Nephron progenitor cell (in vitro differentiated cells): ENCODE results near the gene ALK.

Source experiments
- DNase-seq: peaks from one replicate; pipeline ENCODE4 v3.0.0; 2021
- H3K27ac Mint-ChIP-seq: 2 replicates; pipeline ENCODE4 v1.8.0; 2021; ENCODE audit warnings: mild to moderate bottlenecking, moderate library complexity, mixed read lengths
- H3K27me3 Mint-ChIP-seq: 2 replicates; pipeline ENCODE4 v1.8.0; 2021; ENCODE audit warnings: mild to moderate bottlenecking, low read depth, mixed read lengths; ENCODE audit not compliant: poor library complexity
- H3K36me3 Mint-ChIP-seq: 2 replicates; pipeline ENCODE4 v1.8.0; 2021; ENCODE audit warnings: low read depth, mixed read lengths
- H3K4me1 Mint-ChIP-seq: 2 replicates; pipeline ENCODE4 v1.8.0; 2021; ENCODE audit warnings: mixed read lengths
- H3K4me3 Mint-ChIP-seq: 2 replicates; pipeline ENCODE4 v1.8.0; 2021; ENCODE audit warnings: mild to moderate bottlenecking, moderate library complexity, mixed read lengths
- H3K9me3 Mint-ChIP-seq: 2 replicates; pipeline ENCODE4 v1.8.0; 2021; ENCODE audit warnings: mild to moderate bottlenecking, moderate library complexity, mixed read lengths
- TF ChIP-seq, protein P1 (sequence below): fragments of 200-600 bp; sonication (generic); IDR thresholded peaks from 2 replicates; pipeline ENCODE4 v1.5.0; 2021; ENCODE audit warnings: antibody characterized with exemption

The ALK gene

GRCh38 chr2:29676886-29677453 lies 244.4 kb downstream of the ALK start:
- Mint-ChIP-seq H3K4me3 (no peak overlapping the region), H3K27me3 (peaks cover 7% of the 10 kb centered on the region), H3K4me1 (no peaks in the 10 kb centered on the region), H3K36me3 (no peaks in the 10 kb centered on the region), H3K9me3 (peaks cover 18% of the 10 kb centered on the region), H3K27ac (no peak overlapping the region)
- TF ChIP-seq, protein P1, sequence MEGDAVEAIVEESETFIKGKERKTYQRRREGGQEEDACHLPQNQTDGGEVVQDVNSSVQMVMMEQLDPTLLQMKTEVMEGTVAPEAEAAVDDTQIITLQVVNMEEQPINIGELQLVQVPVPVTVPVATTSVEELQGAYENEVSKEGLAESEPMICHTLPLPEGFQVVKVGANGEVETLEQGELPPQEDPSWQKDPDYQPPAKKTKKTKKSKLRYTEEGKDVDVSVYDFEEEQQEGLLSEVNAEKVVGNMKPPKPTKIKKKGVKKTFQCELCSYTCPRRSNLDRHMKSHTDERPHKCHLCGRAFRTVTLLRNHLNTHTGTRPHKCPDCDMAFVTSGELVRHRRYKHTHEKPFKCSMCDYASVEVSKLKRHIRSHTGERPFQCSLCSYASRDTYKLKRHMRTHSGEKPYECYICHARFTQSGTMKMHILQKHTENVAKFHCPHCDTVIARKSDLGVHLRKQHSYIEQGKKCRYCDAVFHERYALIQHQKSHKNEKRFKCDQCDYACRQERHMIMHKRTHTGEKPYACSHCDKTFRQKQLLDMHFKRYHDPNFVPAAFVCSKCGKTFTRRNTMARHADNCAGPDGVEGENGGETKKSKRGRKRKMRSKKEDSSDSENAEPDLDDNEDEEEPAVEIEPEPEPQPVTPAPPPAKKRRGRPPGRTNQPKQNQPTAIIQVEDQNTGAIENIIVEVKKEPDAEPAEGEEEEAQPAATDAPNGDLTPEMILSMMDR = no peak
- no peak for DNase-seq

- Mint-ChIP-seq H3K9me3 (peaks cover 16% of the 10 kb centered on the region), H3K36me3 (no peaks in the 10 kb centered on the region), H3K27me3 (peaks cover 12% of the 10 kb centered on the region), H3K27ac (no peak overlapping the region), H3K4me3 (no peak overlapping the region), H3K4me1 (no peaks in the 10 kb centered on the region)
- TF ChIP-seq, protein P1 = no peak
- no peak for DNase-seq
Measured at GRCh38 chr2:29664578-29664977, 256.8 kb downstream of the ALK start.

GRCh38 chr2:29663268-29663667 lies 258.1 kb downstream of the ALK start:
- Mint-ChIP-seq H3K4me1 (peaks cover 2% of the 10 kb centered on the region), H3K27ac (no peak overlapping the region), H3K27me3 (peaks cover 12% of the 10 kb centered on the region), H3K36me3 (no peaks in the 10 kb centered on the region), H3K4me3 (no peak overlapping the region), H3K9me3 (peaks cover 3% of the 10 kb centered on the region)
- no peak for DNase-seq
- TF ChIP-seq, protein P1 = no peak

DNA sequence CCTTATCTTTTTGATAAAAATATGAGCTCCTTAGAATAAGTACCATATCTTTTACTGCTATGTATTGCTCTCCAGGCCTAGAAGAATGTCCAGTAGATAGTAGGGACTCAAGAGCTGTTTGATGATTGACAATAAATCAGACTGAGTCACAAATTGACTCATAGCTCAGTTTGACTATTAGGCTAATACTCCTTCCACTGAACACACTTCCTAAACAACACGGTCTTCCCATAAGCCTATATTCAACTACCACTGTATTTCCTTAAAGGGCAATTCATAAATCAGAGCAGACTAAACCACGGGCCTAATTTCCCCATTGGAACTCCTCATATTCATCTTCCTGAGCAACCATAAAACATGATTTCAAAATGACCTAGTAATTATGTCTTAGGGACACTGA lies 258.5 kb downstream of the ALK start:
- no peak overlapping the region for H3K4me3 Mint-ChIP-seq
- H3K4me1 Mint-ChIP-seq = peaks cover 6% of the 10 kb centered on the region
- H3K36me3 Mint-ChIP-seq = no peaks in the 10 kb centered on the region
- no peak overlapping the region for H3K27ac Mint-ChIP-seq
- DNase-seq = no peak
- peaks cover 12% of the 10 kb centered on the region for H3K27me3 Mint-ChIP-seq
- TF ChIP-seq, protein P1 = no peak
- H3K9me3 Mint-ChIP-seq = no peaks in the 10 kb centered on the region

GRCh38 chr2:29660201-29660600 lies 261.2 kb downstream of the ALK start:
- no peak for DNase-seq
- Mint-ChIP-seq H3K27me3 (peaks cover 12% of the 10 kb centered on the region), H3K27ac (no peak overlapping the region), H3K9me3 (no peaks in the 10 kb centered on the region), H3K4me3 (no peak overlapping the region), H3K4me1 (peaks cover 15% of the 10 kb centered on the region), H3K36me3 (no peaks in the 10 kb centered on the region)
- TF ChIP-seq, protein P1 = no peak

DNA sequence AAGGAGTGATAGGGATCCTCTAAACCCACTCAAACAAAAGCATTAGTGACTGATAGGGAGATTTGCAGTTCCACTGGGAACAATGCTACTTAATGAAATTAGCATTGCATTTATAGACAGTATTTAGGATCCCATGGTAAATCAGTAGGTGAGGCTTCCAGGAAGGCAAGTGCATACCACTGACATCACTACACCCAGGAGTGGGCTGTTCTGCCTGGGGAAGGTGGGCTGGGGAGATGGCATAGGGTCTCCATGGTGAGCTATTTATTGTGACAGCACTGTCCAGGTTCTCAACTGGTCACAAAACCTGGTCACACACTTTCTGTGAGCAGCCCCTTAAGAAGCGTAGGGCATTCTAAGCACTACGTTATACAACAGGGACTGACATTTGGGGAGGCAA lies 262.2 kb downstream of the ALK start:
- Mint-ChIP-seq H3K9me3 (no peaks in the 10 kb centered on the region), H3K4me3 (no peak overlapping the region), H3K36me3 (no peaks in the 10 kb centered on the region), H3K4me1 (peaks cover 15% of the 10 kb centered on the region), H3K27me3 (peaks cover 7% of the 10 kb centered on the region), H3K27ac (no peak overlapping the region)
- TF ChIP-seq, protein P1 = no peak
- DNase-seq = no peak
